GM12878 (cell line): ENCODE data around the gene TSPAN16. TPM values are rescaled to one million over a fixed set of nuclear protein-coding genes. Genes with fewer than 3 reads are reported as not detected.
"Not testable (repeated sequence)": the region's sequence is repeated elsewhere in the genome, so short reads cannot be mapped to it uniquely, and the experiment has no call there.

Experiments used
- ATAC-seq: fragments of 200-7000 bp; cut with Tn5 transposase; 3 replicates; pipeline ENCODE4 v1.9.1; 2020; ENCODE audit warnings: mild to moderate bottlenecking, moderate library complexity
- BruUV-seq: library from RNA; stranded (reverse); fragments of 400-500 nt; replicated peaks from 2 replicates; lab custom pipeline; 2021; lab: Mats Ljungman, UMichigan
- CTCF ChIA-PET: fragments of 300-600 bp; sonication (Branson Sonifier 250); formaldehyde crosslinking; extraction: SDS; loops from one replicate; lab custom pipeline; 2021; ENCODE audit warnings: inconsistent platforms; lab: Yijun Ruan, JAX
- POLR2A ChIA-PET: fragments of 350-600 bp; formaldehyde crosslinking; extraction: SDS; loops from one replicate; lab custom pipeline; 2021; ENCODE audit warnings: inconsistent platforms; lab: Charles Lee
- RAD21 ChIA-PET: fragments of 300-600 bp; sonication (Branson Sonifier 250); formaldehyde crosslinking; loops from one replicate; lab custom pipeline; 2023; ENCODE audit warnings: antibody characterized with exemption; ENCODE audit not compliant: unreplicated experiment; lab: Charles Lee
- SMC1A ChIA-PET: fragments of 300-600 bp; sonication (Branson Sonifier 250); formaldehyde crosslinking; loops from one replicate; lab custom pipeline; 2023; ENCODE audit not compliant: unreplicated experiment, uncharacterized antibody; lab: Charles Lee
- DNase-seq: peaks from one replicate; pipeline ENCODE4 v3.0.0-alpha.2; 2011; ENCODE audit warnings: low read depth, low spot score
- FAIRE-seq: peaks from 3 replicates; lab custom pipeline; 2011; peaks lifted over from hg19 to GRCh38; lab: Jason Lieb, UNC
- H2AFZ ChIP-seq: 2 replicates; pipeline ENCODE4 v1.6.0; 2011; ENCODE audit warnings: low read depth, low read length, control low read depth; ENCODE audit not compliant: control insufficient read depth
- H3K27ac ChIP-seq: 2 replicates; pipeline ENCODE4 v1.5.1; 2011; ENCODE audit warnings: control low read depth; ENCODE audit not compliant: control insufficient read depth, insufficient read depth
- H3K27me3 ChIP-seq, 2 experiments: replicated peaks in 1 of 2; 2 replicates each; pipeline versions ENCODE4 v1.6.0 to v1.6.1; 2011; ENCODE audit warnings: low read length in 1 of 2; ENCODE audit not compliant: control insufficient read depth in 2 of 2, insufficient read depth in 2 of 2
- H3K36me3 ChIP-seq, 2 experiments: 2 replicates each; pipeline ENCODE4 v1.5.1; 2011; ENCODE audit warnings: low read length in 1 of 2; ENCODE audit not compliant: control insufficient read depth in 2 of 2, insufficient read depth in 2 of 2
- H3K4me1 ChIP-seq: 2 replicates; pipeline ENCODE4 v1.6.1; 2011; ENCODE audit warnings: mild to moderate bottlenecking, low read length, moderate library complexity, mixed read lengths; ENCODE audit not compliant: control insufficient read depth, insufficient read depth
- H3K4me2 ChIP-seq: 2 replicates; pipeline ENCODE4 v1.6.0; 2011; ENCODE audit warnings: control low read depth; ENCODE audit not compliant: control insufficient read depth, insufficient read depth
- H3K4me3 ChIP-seq: fragments of 200-600 bp; sonication (generic); 2 replicates; pipeline ENCODE4 v1.5.1; 2016
- H3K79me2 ChIP-seq: 2 replicates; pipeline ENCODE4 v1.6.0; 2011; ENCODE audit warnings: low read length; ENCODE audit not compliant: control insufficient read depth, insufficient read depth
- H3K9ac ChIP-seq: 2 replicates; pipeline ENCODE4 v1.8.0; 2011; ENCODE audit warnings: low read length, control low read depth, mixed read lengths; ENCODE audit not compliant: control insufficient read depth, insufficient read depth
- H3K9me3 ChIP-seq: replicated peaks from 3 replicates; pipeline ENCODE4 v1.5.1; 2011; ENCODE audit warnings: mild to moderate bottlenecking, low read length; ENCODE audit not compliant: control insufficient read depth, insufficient read depth
- H4K20me1 ChIP-seq: 2 replicates; pipeline ENCODE4 v1.6.0; 2011; ENCODE audit not compliant: control insufficient read depth, insufficient read depth
- ATF7 ChIP-seq: fragments of 450-650 bp; IDR thresholded peaks from 2 replicates; pipeline ENCODE4 v1.6.1; 2016; ENCODE audit warnings: low read depth, mild to moderate bottlenecking
- MEF2B ChIP-seq: fragments of 450-650 bp; IDR thresholded peaks from 2 replicates; pipeline ENCODE4 v1.6.1; 2018; ENCODE audit warnings: mild to moderate bottlenecking, moderate library complexity; ENCODE audit not compliant: partially characterized antibody, poor library complexity, severe bottlenecking
- MTA2 ChIP-seq: fragments of 450-650 bp; IDR thresholded peaks from 2 replicates; pipeline ENCODE4 v1.6.1; 2016; ENCODE audit warnings: low read depth, mild to moderate bottlenecking, moderate library complexity
- NFYA ChIP-seq: IDR thresholded peaks from 2 replicates; pipeline ENCODE4 v1.6.1; 2011; ENCODE audit warnings: low read depth, mild to moderate bottlenecking, low read length, improper control_type of control experiment, borderline replicate concordance
- RAD21 ChIP-seq: IDR thresholded peaks from 2 replicates; pipeline ENCODE4 v1.6.1; 2011; ENCODE audit warnings: mild to moderate bottlenecking, low read depth, low read length, moderate library complexity; ENCODE audit not compliant: insufficient read depth
- RCOR1 ChIP-seq: conservative IDR thresholded peaks from 2 replicates; pipeline ENCODE4 v1.6.1; 2012; ENCODE audit warnings: low read depth, low read length, improper control_type of control experiment
- RELA ChIP-seq: fragments of 450-650 bp; IDR thresholded peaks from 2 replicates; pipeline ENCODE4 v1.8.0; 2014; ENCODE audit warnings: borderline replicate concordance; ENCODE audit not compliant: partially characterized antibody
- SIN3A ChIP-seq: IDR thresholded peaks from 2 replicates; pipeline ENCODE4 v1.6.1; 2012; ENCODE audit warnings: low read depth, low read length, improper control_type of control experiment
- TCF7 ChIP-seq: IDR thresholded peaks from 2 replicates; pipeline ENCODE4 v1.6.1; 2014; ENCODE audit warnings: antibody characterized with exemption, borderline replicate concordance
- ZSCAN29 ChIP-seq: fragments of 450-650 bp; IDR thresholded peaks from 2 replicates; pipeline ENCODE4 v1.6.1; 2017; ENCODE audit warnings: mild to moderate bottlenecking, moderate library complexity
- WGBS: methylation state at CpG from one replicate; pipeline ENCODE4 v1.1.6; 2016; ENCODE audit warnings: low lambda C conversion rate; ENCODE audit not compliant: insufficient replicate concordance, insufficient coverage; ENCODE audit errors: missing lambda C conversion rate; 5-methylcytosine and 5-hydroxymethylcytosine counted together
- in situ Hi-C: fragments of 300-500 bp; cut with MboI; formaldehyde crosslinking; loops from 9 replicates; pipeline ENCODE4 v1.14.3; 2018; ENCODE audit warnings: mixed read lengths
- intact Hi-C: fragments of 100-400 bp; cut with micrococcal nuclease; formaldehyde crosslinking; loops from one replicate; pipeline ENCODE4 v1.14.2; 2022; ENCODE audit not compliant: unreplicated experiment
- polyA plus RNA-seq, 11 experiments: library from polyadenylated mRNA; depleted of rRNA in 4 of 11; unstranded in 6 of 11; stranded (reverse) in 5 of 11; fragments of >200 nt; fragmentation: Nextera tagmentation in 4 of 11; fragmentation: Illumina TruSeq in 1 of 11; extraction: Ambion mirVana in 4 of 11; extraction: Trizol in 1 of 11; gene quantifications; 1 replicate in 1 of 11; 2 replicates in 10 of 11; pipeline versions ENCODE4 v1.2.1 to v1.2.3, GENCODE V29; 2011 to 2016; ENCODE audit warnings: inconsistent platforms in 2 of 11, missing spikeins in 2 of 11, low read depth in 1 of 11
- total RNA-seq, 4 experiments: library from RNA; depleted of rRNA in 3 of 4; stranded (reverse); fragments of >200 nt in 3 of 4; fragmentation: Illumina TruSeq in 1 of 4; extraction: Trizol in 1 of 4; gene quantifications; 2 replicates each; pipeline versions ENCODE4 v1.2.1 to v1.2.3, GENCODE V29; 2013 to 2021
- TF ChIP-seq, protein P1 (sequence below): IDR thresholded peaks from 2 replicates; pipeline ENCODE4 v1.6.1; 2011; ENCODE audit warnings: mild to moderate bottlenecking, low read depth, low read length, moderate library complexity; ENCODE audit not compliant: insufficient replicate concordance
- TF ChIP-seq, protein P2 (sequence below): fragments of 150-350 bp; IDR thresholded peaks from 2 replicates; pipeline ENCODE4 v1.6.1; 2016; ENCODE audit warnings: low read depth, low read length

The TSPAN16 gene
- total and polyA plus RNA-seq, 10 of the 15 experiments (the other 5 are each of a cell fraction or from before 2014, with no cell fraction given), result not detected

DNA sequence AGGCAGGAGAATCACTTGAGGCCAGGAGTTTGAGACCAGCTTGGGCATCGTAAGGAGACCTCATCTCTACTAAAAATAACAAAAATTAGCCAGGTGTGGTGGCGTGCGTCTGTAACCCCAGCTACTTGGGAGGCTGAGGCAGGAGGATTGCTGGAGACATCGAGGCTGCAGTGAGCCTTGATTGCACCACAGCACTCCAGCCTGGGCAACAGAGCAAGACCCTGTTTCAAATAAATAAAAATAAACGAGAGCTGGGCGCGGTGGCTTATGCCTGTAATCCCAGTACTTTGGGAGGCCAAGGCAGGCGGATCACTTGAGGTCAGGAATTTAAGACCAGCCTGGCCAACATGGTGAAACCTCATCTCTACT is 44.1 kb downstream of the TSPAN16 start:
- H3K36me3 ChIP-seq, FAIRE-seq, BruUV-seq, H3K27me3 ChIP-seq, DNase-seq, ATAC-seq, in situ Hi-C loops, H3K79me2 ChIP-seq, H3K9me3 ChIP-seq, H3K27ac ChIP-seq, intact Hi-C loops, H4K20me1 ChIP-seq, H2AFZ ChIP-seq: not testable (repeated sequence)
- ChIA-PET RAD21 (interaction anchor here (0.5 to 1.4 kb wide), 6 partner anchors 15 to 454 kb away, joined by 3 to 7 read pairs (median 3); partner anchors contain the start of gene SWSAP1), CTCF (interaction anchor here (0.6 to 2.3 kb wide), 9 partner anchors 9 to 142 kb away, joined by 3 to 11 read pairs (median 6); no protein-coding TSS in a partner anchor), SMC1A (interaction anchor here (0.9 to 1.6 kb wide), 5 partner anchors 15 to 160 kb away, joined by 3 to 7 read pairs (median 4); partner anchors contain the start of gene TSPAN16), POLR2A (interaction anchor here (0.6 to 2.4 kb wide), 8 partner anchors 9 to 184 kb away, joined by 3 to 13 read pairs (median 3); partner anchors contain the start of gene SWSAP1)
- Histone ChIP-seq H3K4me2 (peak overlapping the region; percentile 90), H3K4me1 (peaks cover 11% of the 10 kb centered on the region), H3K9ac (peak overlapping the region; percentile 62; the same call in 1 of the 2 replicates), H3K4me3 (peak overlapping the region; percentile 93)
- WGBS, result 64% methylated on average over 8 of the region's 8 CpGs

- ATAC-seq (no peak), FAIRE-seq (no peak), DNase-seq (no peak)
- SMC1A ChIA-PET, result no interaction called here
- Histone ChIP-seq H3K36me3 (no peaks in the 10 kb centered on the region; a peak in 1 of 4 replicates), H3K27me3 (no peaks in the 10 kb centered on the region), H3K4me2 (no peak overlapping the region), H3K27ac (no peak overlapping the region), H3K79me2 (peaks cover 10% of the 10 kb centered on the region), H4K20me1 (no peaks in the 10 kb centered on the region), H3K4me3 (no peak overlapping the region), H2AFZ (no peak overlapping the region), H3K4me1 (peaks cover 14% of the 10 kb centered on the region), H3K9ac (no peak overlapping the region), H3K9me3 (no peaks in the 10 kb centered on the region)
- RAD21 ChIA-PET, result no interaction called here
- BruUV-seq, result no TSS peak
- CTCF ChIA-PET, result no interaction called here
- intact Hi-C loops, result no loop called here
- 52% methylated on average over 3 of the region's 3 CpGs for WGBS
- POLR2A ChIA-PET, result no interaction called here
- in situ Hi-C loops, result no loop called here
- TF ChIP-seq TCF7, result no peak
- no peak for TF ChIP-seq NFYA
- no peak for TF ChIP-seq MEF2B
- no peak for TF ChIP-seq SIN3A
- TF ChIP-seq ATF7, result no peak
- TF ChIP-seq RAD21, result no peak
- no peak for TF ChIP-seq ZSCAN29
- TF ChIP-seq RCOR1, result no peak
- TF ChIP-seq, protein P1, sequence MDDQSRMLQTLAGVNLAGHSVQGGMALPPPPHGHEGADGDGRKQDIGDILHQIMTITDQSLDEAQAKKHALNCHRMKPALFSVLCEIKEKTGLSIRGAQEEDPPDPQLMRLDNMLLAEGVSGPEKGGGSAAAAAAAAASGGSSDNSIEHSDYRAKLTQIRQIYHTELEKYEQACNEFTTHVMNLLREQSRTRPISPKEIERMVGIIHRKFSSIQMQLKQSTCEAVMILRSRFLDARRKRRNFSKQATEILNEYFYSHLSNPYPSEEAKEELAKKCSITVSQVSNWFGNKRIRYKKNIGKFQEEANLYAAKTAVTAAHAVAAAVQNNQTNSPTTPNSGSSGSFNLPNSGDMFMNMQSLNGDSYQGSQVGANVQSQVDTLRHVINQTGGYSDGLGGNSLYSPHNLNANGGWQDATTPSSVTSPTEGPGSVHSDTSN, result no peak
- TF ChIP-seq MTA2, result no peak
- no peak for TF ChIP-seq RELA
- TF ChIP-seq, protein P2, sequence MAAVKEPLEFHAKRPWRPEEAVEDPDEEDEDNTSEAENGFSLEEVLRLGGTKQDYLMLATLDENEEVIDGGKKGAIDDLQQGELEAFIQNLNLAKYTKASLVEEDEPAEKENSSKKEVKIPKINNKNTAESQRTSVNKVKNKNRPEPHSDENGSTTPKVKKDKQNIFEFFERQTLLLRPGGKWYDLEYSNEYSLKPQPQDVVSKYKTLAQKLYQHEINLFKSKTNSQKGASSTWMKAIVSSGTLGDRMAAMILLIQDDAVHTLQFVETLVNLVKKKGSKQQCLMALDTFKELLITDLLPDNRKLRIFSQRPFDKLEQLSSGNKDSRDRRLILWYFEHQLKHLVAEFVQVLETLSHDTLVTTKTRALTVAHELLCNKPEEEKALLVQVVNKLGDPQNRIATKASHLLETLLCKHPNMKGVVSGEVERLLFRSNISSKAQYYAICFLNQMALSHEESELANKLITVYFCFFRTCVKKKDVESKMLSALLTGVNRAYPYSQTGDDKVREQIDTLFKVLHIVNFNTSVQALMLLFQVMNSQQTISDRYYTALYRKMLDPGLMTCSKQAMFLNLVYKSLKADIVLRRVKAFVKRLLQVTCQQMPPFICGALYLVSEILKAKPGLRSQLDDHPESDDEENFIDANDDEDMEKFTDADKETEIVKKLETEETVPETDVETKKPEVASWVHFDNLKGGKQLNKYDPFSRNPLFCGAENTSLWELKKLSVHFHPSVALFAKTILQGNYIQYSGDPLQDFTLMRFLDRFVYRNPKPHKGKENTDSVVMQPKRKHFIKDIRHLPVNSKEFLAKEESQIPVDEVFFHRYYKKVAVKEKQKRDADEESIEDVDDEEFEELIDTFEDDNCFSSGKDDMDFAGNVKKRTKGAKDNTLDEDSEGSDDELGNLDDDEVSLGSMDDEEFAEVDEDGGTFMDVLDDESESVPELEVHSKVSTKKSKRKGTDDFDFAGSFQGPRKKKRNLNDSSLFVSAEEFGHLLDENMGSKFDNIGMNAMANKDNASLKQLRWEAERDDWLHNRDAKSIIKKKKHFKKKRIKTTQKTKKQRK, result no peak
Observed at GRCh38 chr19:11342429-11342828, 46.5 kb downstream of the TSPAN16 start.
